K562 (cell line): ENCODE measurements around the gene ELAVL3. TPM values are rescaled to one million over a fixed set of nuclear protein-coding genes. Genes with fewer than 3 reads are reported as not detected.

ENCODE experiments used
- BDP1 ChIP-seq: IDR thresholded peaks from 3 replicates; pipeline ENCODE4 v1.6.1; 2011; ENCODE audit not compliant: insufficient read length, insufficient read depth
- CSDE1 ChIP-seq, 2 experiments: fragments of 450-650 bp; IDR thresholded peaks; 2 replicates each; pipeline ENCODE4 v1.6.1; 2016; ENCODE audit warnings: mild to moderate bottlenecking in 1 of 2
- ETV1 ChIP-seq: fragments of 450-650 bp; conservative IDR thresholded peaks from 2 replicates; pipeline ENCODE4 v1.6.1; 2016; ENCODE audit warnings: missing genetic modification characterization, control low read depth, low read depth, missing compliant biosample characterization
- FOXK2 ChIP-seq, 2 experiments: fragments of 450-650 bp; IDR thresholded peaks in 1 of 2; conservative IDR thresholded peaks in 1 of 2; 2 replicates each; pipeline ENCODE4 v1.6.1; 2016; ENCODE audit warnings: low read depth in 2 of 2, mild to moderate bottlenecking in 1 of 2
- GABPA ChIP-seq: fragments of 200-800 bp; sonication (Bioruptor generic); conservative IDR thresholded peaks from 2 replicates; pipeline ENCODE4 v1.6.1; 2016; ENCODE audit warnings: low read depth, missing genetic modification characterization, missing compliant biosample characterization
- IFI16 ChIP-seq: fragments of 250-450 bp; sonication (Bioruptor Pico); IDR thresholded peaks from 2 replicates; pipeline ENCODE4 v2.1.2; 2022; ENCODE audit warnings: mild to moderate bottlenecking, inconsistent platforms
- MEIS2 ChIP-seq: fragments of 450-650 bp; IDR thresholded peaks from 2 replicates; pipeline ENCODE4 v1.6.1; 2014; ENCODE audit warnings: mild to moderate bottlenecking; ENCODE audit not compliant: partially characterized antibody
- NR2F6 ChIP-seq: fragments of 450-650 bp; formaldehyde crosslinking; IDR thresholded peaks from 2 replicates; pipeline ENCODE4 v1.4.0; 2020; ENCODE audit warnings: mild to moderate bottlenecking
- PHF20 ChIP-seq: fragments of 450-650 bp; IDR thresholded peaks from 2 replicates; pipeline ENCODE4 v1.6.1; 2018; ENCODE audit not compliant: partially characterized antibody
- RAD51 ChIP-seq: fragments of 450-650 bp; IDR thresholded peaks from 2 replicates; pipeline ENCODE4 v1.7.1; 2016; ENCODE audit warnings: low read depth, mild to moderate bottlenecking, borderline replicate concordance
- ZBTB1 ChIP-seq: sonication (generic); formaldehyde crosslinking; IDR thresholded peaks from 2 replicates; pipeline ENCODE4 v1.8.1; 2023; ENCODE audit warnings: missing genetic modification reagents, low read depth, mild to moderate bottlenecking, borderline replicate concordance
- ZBTB17 ChIP-seq: fragments of 450-650 bp; formaldehyde crosslinking; IDR thresholded peaks from 2 replicates; pipeline ENCODE4 v1.4.0; 2020; ENCODE audit warnings: mild to moderate bottlenecking
- ZBTB8A ChIP-seq: fragments of 450-650 bp; IDR thresholded peaks from 2 replicates; pipeline ENCODE4 v1.6.1; 2018; ENCODE audit warnings: mild to moderate bottlenecking, moderate library complexity; ENCODE audit not compliant: partially characterized antibody
- ZNF134 ChIP-seq: fragments of 250-450 bp; sonication (Bioruptor Pico); conservative IDR thresholded peaks from 2 replicates; pipeline ENCODE4 v1.4.0; 2020
- ZSCAN29 ChIP-seq: fragments of 450-650 bp; IDR thresholded peaks from 2 replicates; pipeline ENCODE4 v1.6.1; 2017
- polyA plus RNA-seq, 8 experiments: library from polyadenylated mRNA; depleted of rRNA in 4 of 8; stranded (reverse) in 5 of 8; unstranded in 3 of 8; fragments of >200 nt; fragmentation: Nextera tagmentation in 2 of 8; fragmentation: Illumina TruSeq in 1 of 8; extraction: Ambion mirVana in 2 of 8; extraction: Trizol in 1 of 8; gene quantifications; 2 replicates each; pipeline versions ENCODE4 v1.2.1 to v1.2.3, GENCODE V29; 2011 to 2014; ENCODE audit warnings: inconsistent platforms in 1 of 8, missing spikeins in 1 of 8
- total RNA-seq, 7 experiments: library from RNA; depleted of rRNA in 6 of 7; stranded (reverse); fragments of >200 nt in 6 of 7; fragmentation: Illumina TruSeq in 2 of 7; extraction: Trizol in 2 of 7; gene quantifications; 2 replicates each; pipeline versions ENCODE4 v1.2.1 to v1.2.3, GENCODE V29; 2011 to 2021; ENCODE audit warnings: low replicate concordance in 1 of 7
- TF ChIP-seq, protein P1 (sequence below): sonication (generic); formaldehyde crosslinking; IDR thresholded peaks from 2 replicates; pipeline ENCODE4 v1.5.0; 2020; ENCODE audit warnings: missing genetic modification reagents
- TF ChIP-seq, protein P2 (sequence below): fragments of 450-650 bp; IDR thresholded peaks from 2 replicates; pipeline ENCODE4 v1.6.1; 2016; ENCODE audit warnings: low read depth
- TF ChIP-seq, protein P3 (sequence below): IDR thresholded peaks from 2 replicates; pipeline ENCODE4 v1.6.1; 2011; ENCODE audit warnings: borderline replicate concordance, low read depth, mild to moderate bottlenecking, moderate library complexity, low read length; ENCODE audit not compliant: insufficient read depth, poor library complexity, severe bottlenecking

Gene ELAVL3
- total and polyA plus RNA-seq, 9 of the 15 experiments (the other 6 are each of a cell fraction or from before 2014, with no cell fraction given) = not detected

DNA sequence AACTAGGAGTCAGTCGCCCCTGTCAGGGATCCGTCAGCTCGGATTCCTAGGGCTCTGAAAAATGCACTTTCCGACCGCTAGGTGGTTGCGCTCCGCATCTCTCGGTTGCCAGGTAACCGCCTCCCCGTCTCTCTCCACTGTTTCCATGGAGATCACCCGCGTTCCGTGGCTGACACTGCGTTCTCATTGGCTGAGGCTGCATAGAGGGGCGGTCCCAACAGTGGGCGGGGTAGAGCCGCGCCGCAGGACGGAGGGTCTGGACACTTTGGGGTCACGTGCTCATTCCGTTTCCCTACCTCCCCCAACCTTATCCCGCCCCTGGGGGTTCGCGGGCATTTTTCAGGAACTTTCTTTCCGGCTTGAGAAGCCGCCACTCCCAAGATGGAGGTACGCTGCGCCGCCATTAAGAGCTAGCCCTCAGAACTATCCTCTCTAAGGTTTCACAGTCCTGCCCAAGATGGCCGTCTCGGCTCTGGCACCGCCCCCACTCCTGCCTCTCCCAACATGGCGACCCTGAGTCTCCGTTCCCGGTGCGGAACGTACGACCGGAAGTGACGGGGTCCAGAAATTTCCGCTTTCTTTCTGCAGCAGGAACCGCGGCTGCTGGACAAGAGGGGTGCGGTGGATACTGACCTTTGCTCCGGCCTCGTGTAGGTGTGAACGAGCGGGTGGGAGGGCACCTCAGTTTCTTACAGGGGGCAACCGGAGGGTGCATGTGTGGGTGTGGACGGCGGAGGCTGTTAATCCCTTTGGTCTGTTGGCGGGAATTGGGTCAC lies 45.6 kb downstream of the ELAVL3 start, which contains the start of the genes ODAD3 and PRKCSH (continued):
- TF ChIP-seq, protein P1, sequence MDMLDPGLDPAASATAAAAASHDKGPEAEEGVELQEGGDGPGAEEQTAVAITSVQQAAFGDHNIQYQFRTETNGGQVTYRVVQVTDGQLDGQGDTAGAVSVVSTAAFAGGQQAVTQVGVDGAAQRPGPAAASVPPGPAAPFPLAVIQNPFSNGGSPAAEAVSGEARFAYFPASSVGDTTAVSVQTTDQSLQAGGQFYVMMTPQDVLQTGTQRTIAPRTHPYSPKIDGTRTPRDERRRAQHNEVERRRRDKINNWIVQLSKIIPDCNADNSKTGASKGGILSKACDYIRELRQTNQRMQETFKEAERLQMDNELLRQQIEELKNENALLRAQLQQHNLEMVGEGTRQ (CRISPR knock-in tag) = peak; percentile 96
- peak; percentile 35; the same call in 1 of the 2 replicates for TF ChIP-seq ZBTB17
- TF ChIP-seq NR2F6 (CRISPR knock-in tag) = no peak
- TF ChIP-seq ETV1 = peak; percentile 90
- TF ChIP-seq, protein P2, sequence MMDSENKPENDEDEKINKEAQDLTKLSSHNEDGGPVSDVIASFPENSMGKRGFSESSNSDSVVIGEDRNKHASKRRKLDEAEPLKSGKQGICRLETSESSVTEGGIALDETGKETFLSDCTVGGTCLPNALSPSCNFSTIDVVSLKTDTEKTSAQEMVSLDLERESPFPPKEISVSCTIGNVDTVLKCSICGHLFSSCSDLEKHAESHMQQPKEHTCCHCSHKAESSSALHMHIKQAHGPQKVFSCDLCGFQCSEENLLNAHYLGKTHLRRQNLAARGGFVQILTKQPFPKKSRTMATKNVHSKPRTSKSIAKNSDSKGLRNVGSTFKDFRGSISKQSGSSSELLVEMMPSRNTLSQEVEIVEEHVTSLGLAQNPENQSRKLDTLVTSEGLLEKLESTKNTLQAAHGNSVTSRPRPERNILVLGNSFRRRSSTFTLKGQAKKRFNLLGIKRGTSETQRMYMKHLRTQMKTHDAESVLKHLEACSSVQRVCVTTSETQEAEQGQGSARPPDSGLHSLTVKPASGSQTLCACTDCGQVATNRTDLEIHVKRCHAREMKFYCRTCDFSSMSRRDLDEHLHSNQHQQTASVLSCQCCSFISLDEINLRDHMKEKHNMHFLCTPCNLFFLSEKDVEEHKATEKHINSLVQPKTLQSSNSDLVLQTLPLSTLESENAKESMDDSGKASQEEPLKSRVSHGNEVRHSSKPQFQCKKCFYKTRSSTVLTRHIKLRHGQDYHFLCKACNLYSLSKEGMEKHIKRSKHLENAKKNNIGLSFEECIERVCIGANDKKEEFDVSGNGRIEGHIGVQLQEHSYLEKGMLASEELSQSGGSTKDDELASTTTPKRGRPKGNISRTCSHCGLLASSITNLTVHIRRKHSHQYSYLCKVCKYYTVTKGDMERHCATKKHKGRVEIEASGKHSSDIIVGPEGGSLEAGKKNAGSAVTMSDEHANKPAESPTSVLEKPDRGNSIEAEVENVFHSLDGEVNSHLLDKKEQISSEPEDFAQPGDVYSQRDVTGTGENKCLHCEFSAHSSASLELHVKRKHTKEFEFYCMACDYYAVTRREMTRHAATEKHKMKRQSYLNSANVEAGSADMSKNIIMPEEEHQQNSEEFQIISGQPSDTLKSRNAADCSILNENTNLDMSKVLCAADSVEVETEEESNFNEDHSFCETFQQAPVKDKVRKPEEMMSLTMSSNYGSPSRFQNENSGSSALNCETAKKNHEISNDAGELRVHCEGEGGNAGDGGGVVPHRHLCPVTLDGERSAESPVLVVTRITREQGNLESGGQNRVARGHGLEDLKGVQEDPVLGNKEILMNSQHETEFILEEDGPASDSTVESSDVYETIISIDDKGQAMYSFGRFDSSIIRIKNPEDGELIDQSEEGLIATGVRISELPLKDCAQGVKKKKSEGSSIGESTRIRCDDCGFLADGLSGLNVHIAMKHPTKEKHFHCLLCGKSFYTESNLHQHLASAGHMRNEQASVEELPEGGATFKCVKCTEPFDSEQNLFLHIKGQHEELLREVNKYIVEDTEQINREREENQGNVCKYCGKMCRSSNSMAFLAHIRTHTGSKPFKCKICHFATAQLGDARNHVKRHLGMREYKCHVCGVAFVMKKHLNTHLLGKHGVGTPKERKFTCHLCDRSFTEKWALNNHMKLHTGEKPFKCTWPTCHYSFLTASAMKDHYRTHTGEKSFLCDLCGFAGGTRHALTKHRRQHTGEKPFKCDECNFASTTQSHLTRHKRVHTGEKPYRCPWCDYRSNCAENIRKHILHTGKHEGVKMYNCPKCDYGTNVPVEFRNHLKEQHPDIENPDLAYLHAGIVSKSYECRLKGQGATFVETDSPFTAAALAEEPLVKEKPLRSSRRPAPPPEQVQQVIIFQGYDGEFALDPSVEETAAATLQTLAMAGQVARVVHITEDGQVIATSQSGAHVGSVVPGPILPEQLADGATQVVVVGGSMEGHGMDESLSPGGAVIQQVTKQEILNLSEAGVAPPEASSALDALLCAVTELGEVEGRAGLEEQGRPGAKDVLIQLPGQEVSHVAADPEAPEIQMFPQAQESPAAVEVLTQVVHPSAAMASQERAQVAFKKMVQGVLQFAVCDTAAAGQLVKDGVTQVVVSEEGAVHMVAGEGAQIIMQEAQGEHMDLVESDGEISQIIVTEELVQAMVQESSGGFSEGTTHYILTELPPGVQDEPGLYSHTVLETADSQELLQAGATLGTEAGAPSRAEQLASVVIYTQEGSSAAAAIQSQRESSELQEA = no peak
- peak; percentile 71 for TF ChIP-seq PHF20
- TF ChIP-seq ZBTB1 = no peak
- TF ChIP-seq MEIS2 = peak; percentile 75
- peak; percentile 94 to 98 for TF ChIP-seq CSDE1 (IDR thresholded peaks at IDR 0.05)
- no peak for TF ChIP-seq IFI16
- TF ChIP-seq, protein P3, sequence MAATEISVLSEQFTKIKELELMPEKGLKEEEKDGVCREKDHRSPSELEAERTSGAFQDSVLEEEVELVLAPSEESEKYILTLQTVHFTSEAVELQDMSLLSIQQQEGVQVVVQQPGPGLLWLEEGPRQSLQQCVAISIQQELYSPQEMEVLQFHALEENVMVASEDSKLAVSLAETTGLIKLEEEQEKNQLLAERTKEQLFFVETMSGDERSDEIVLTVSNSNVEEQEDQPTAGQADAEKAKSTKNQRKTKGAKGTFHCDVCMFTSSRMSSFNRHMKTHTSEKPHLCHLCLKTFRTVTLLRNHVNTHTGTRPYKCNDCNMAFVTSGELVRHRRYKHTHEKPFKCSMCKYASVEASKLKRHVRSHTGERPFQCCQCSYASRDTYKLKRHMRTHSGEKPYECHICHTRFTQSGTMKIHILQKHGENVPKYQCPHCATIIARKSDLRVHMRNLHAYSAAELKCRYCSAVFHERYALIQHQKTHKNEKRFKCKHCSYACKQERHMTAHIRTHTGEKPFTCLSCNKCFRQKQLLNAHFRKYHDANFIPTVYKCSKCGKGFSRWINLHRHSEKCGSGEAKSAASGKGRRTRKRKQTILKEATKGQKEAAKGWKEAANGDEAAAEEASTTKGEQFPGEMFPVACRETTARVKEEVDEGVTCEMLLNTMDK = peak; percentile 86
- TF ChIP-seq ZNF134 (CRISPR knock-in tag) = peak; percentile 32; the same call in 1 of the 2 replicates
- peak; percentile 98 for TF ChIP-seq RAD51
- peak; percentile 99 for TF ChIP-seq GABPA (tag)
- no peak for TF ChIP-seq ZBTB8A
- TF ChIP-seq BDP1 = no peak
- no peak for TF ChIP-seq ZSCAN29
- peak in 1 of 2 experiments; percentile 16; a peak in 2 of 4 replicates for TF ChIP-seq FOXK2 (conservative IDR thresholded peaks at IDR 0.05 in 1 of 2, IDR thresholded peaks at IDR 0.05 in 1 of 2; ENCODE audit: low read depth in 2 of 2)
